Natural killer cell treated with Interleukin-12 subunit alpha and Interleukin-12 subunit beta and Interleukin-15 and Interleukin-18, amount 100 ng/mL, for 72 hours (primary cell): ENCODE data around the gene SP8. TPM values are rescaled to one million over a fixed set of nuclear protein-coding genes. Genes with fewer than 3 reads are reported as not detected.

Experiments used
- ATAC-seq, 2 donors: fragments of 150-1000 bp; cut with Tn5 transposase in 1 of 2; sonication (Bioruptor Pico), chemical (Tn5 transposase) in 1 of 2; 2 replicates each; pipeline ENCODE4 v1.10.0; 2021
- DNase-seq: peaks from one replicate; pipeline ENCODE4 v3.0.0; 2022; ENCODE audit warnings: low spot score
- H3K27ac Mint-ChIP-seq, 2 donors: 1 replicate in 1 of 2; 2 replicates in 1 of 2; pipeline ENCODE4 v1.8.0; 2022; ENCODE audit warnings: mixed read lengths in 2 of 2, mild to moderate bottlenecking in 1 of 2, moderate library complexity in 1 of 2
- H3K27me3 Mint-ChIP-seq, 2 donors: 1 replicate in 1 of 2; 2 replicates in 1 of 2; pipeline ENCODE4 v1.8.0; 2022; ENCODE audit warnings: mixed read lengths in 2 of 2
- H3K36me3 Mint-ChIP-seq: one replicate; pipeline ENCODE4 v1.8.0; 2022; ENCODE audit warnings: mixed read lengths
- H3K4me1 Mint-ChIP-seq, 2 donors: 1 replicate in 1 of 2; 2 replicates in 1 of 2; pipeline ENCODE4 v1.8.0; 2022; ENCODE audit warnings: low read depth in 2 of 2, mixed read lengths in 2 of 2, mild to moderate bottlenecking in 1 of 2
- H3K4me3 Mint-ChIP-seq: one replicate; pipeline ENCODE4 v1.8.0; 2022; ENCODE audit warnings: mixed read lengths
- H3K9me3 Mint-ChIP-seq: 2 replicates; pipeline ENCODE4 v1.8.0; 2022; ENCODE audit warnings: mixed read lengths
- total RNA-seq, 2 donors: library from RNA; stranded (reverse); gene quantifications; one replicate each; pipeline ENCODE4 v1.2.3, GENCODE V29; 2022

Gene SP8
- total RNA-seq, 2 donors from 2014 or later = not detected

DNA sequence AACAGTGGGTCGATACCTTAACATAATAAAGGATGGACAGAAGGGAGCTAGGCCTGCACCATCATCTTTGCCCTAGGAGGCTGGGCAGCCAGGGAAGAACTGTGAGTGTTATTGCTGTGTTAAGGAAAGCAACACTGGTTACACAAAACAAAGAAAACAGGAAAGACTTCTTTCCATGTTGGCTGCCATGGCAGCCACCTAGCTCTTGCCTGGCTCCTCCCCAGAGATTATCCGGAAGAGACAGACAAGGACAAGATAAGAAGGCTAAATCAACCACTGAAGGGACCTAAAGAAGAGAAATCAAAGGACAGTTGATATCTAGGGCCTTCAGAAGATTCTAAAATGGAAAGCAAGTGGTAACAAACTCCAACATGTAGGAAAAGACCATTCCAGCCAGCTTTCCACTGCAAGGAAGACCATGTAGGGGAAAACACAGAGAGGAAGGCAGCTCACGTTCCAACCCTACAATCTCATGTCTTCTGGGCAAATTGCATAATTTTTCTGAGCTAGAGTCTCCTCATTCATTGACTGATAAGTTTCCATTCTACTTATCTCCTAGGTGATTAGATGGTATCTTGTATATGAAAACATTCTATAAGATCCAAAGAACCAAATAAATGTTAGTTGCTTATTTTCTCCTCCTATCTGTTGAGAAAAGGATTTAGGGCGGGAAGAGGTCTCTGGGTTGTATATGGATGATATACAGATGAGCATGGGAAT is 51.2 kb downstream of the SP8 start:
- Mint-ChIP-seq H3K4me3 (no peak overlapping the region), H3K9me3 (peaks cover 11% of the 10 kb centered on the region), H3K4me1 (no peaks in the 10 kb centered on the region), H3K36me3 (no peaks in the 10 kb centered on the region), H3K27ac (no peak overlapping the region), H3K27me3 (peaks cover 6 to 8% of the 10 kb centered on the region in 2 donors)
- DNase-seq = no peak
- no peak for ATAC-seq

Other genes starting within 250 kb of the SP8 start
- not detected for gene ABCB5, start 171.2 kb downstream of the SP8 start, total RNA-seq